ENCODE data around the gene FASN. TPM values are rescaled to one million over a fixed set of nuclear protein-coding genes. Genes with fewer than 3 reads are reported as not detected.

The FASN gene
- total RNA-seq, result 49.5 and 52.8 TPM in 2 replicates

DNA sequence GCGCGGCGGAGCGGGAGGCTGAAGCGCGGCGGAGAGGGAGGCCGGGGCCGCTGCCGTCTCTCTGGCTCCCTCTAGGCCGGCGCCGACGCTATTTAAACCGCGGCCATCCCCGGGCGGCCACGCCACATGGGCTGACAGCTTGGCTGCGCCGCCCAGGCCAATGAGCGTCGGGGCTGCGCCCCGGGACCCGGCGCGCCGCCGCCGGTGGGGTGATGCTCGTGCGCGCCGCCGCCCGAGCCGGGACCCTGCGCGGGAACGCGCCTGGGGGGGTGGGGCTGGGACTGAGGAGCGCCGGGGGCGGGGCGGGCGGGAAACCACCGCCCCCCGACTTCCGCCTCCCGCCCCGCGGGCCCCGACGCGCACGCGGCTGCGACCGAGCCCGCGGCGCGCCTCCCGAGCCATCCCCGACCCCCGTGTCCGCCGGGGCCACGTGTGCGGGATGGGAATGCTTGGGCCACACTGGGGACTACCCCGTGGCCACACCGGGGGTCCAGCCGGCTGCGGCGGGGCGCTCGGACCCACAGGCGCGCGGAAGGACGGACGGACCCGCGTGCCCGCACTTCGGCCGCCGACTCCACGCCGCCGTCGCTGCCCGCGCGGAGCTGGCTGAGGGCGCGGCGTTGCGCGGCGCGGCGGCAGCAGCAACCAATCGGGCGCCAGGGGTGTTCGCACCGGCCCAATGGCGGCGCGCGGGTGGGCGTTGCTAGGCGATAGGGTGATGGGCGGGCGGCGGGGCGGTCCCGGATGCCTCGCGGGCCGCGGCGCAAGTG is at the start of gene FASN:
Gene FASN (minus strand): TSS at position 68 of the 770 bp plus-strand sequence. CDS start 1,791 bp downstream, outside the sequence.

DNA sequence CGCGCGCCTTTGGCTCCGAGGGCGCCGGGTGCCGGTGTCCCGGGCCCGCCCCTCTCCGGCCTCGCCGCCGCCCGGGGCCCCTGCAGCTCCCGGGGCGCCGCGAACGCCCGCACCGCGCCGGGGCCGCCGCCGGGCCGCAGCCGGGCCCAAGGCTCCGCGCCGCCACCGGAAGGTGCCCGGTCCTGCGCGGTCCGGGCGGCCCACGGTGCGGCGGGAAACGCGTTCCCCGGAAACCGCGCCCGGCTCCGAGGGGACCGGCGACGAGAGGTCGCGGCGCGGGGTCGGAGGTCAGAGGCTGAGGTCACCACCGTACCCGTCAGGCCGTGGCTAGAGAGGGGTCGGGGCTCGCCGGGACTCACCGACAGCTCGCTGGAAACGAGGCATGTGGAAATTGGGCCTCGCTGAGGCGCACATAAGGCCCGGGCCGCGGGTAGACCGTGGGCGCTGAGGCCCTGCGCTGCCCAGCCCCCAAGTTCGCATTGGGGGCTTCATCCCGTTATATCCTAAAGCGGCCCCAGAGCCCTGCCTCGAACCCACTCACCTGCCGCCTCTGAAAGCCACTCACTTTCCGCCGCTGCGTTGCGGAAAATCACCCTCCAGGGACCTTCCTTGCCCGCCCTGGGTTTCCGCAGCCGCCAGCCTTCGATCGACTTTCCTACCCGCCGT is 32.3 kb downstream of the FASN start, which contains the start of gene DUS1L:
Gene DUS1L (minus strand): TSS at position 167 of the 666 bp plus-strand sequence. CDS start 745 bp downstream, outside the sequence.

GRCh38 chr17:82051776-82052637 is 46.0 kb downstream of the FASN start, which contains the start of the genes GPS1 and RFNG:
Gene GPS1 (plus strand): TSS chr17:82051898. CDS start chr17:82051932, 34 bp downstream.
Gene RFNG (minus strand): TSS chr17:82051811. CDS start chr17:82051766, 45 bp downstream.

DNA sequence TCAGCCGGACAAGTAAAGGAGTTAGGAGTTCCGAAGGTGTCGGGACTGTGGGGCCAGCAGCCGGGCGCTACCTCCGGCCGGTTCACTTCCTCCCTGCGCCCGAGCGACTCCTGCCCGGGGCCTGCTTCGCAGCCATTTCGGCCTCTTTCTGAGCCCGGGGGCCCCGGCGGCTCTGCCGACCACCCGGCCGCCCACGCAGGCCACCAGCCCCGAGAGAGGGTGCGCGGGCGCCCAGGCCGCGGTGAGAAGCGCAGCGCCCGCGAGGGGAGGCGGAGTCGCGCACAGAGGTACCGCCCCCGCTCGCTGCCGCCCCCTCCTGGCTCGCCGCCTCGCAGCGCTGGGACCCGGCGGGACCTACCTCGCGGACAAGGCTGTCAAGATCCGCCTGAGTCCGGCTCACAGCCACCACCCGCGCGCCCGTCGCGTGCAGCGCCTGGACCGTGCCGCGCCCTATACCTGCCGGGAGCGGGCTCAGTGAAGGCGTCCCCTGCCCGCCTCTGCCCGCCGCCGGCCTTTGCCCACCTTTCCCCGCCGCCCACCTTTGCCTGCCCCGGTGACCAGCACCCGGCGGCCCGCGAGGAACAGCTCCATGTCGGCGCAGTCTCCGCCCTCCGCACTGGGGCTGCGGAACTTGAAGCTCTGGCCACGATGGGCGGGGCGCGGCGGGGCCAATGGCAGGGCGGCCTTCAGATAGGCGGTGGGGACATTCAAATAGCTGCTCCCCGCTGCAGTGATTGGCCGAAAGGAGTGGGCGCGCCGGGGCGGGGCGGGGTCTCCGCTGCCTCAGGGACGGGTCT is 60.7 kb downstream of the FASN start, which contains the start of gene DCXR:
Gene DCXR (minus strand): TSS at position 606 of the 797 bp plus-strand sequence. CDS start 15 bp downstream, at position 591.

DNA sequence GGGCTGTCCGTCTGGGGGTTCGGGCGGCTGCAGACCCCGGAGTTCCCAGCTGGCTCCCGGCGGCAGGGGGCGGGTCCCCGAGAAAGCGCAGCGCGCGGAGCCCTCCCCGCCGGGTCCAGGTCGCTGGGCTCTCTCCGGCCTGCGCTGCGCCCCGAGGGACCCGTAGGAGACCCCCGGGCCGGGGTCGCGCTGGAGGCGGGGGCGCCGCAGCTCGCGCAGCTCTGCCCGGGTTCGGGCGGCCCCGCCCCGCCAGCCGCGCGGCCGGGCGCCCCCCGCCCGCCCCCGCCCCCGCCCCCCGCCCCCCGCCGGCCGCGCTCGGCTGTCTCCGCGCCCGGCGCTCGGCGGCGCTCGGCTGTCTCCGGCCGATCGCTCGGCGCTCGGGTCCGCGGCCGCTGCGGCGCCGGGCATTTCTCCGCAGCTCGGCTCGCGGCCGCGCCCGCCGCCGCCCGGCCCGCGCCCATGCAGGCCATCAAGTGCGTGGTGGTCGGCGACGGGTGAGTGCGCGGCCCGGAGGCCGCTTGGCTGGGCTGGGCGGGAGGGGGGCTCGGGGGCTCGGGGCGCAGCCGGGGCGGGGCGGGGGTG is 66.6 kb downstream of the FASN start, which contains the start of gene RAC3:
Gene RAC3 (plus strand): TSS at position 376 of the 582 bp plus-strand sequence. CDS start 84 bp downstream, at position 460.

Other genes with a start within 250 kb of the FASN start
- gene P4HB, start 237.7 kb downstream of the FASN start, total RNA-seq, result 710 and 947 TPM in 2 replicates
- 103 and 167 TPM in 2 replicates for gene ARHGDIA, start 226.9 kb downstream of the FASN start, total RNA-seq
- gene ALYREF, start 206.7 kb downstream of the FASN start, total RNA-seq, result 171 and 230 TPM in 2 replicates
- gene ANAPC11, start 206.5 kb downstream of the FASN start, total RNA-seq, result 187 and 197 TPM in 2 replicates
- gene NPB, start 196.0 kb downstream of the FASN start, total RNA-seq, result 0.27 and 0.28 TPM in 2 replicates
- gene PCYT2, start 186.8 kb downstream of the FASN start, total RNA-seq, result 19.9 and 25.6 TPM in 2 replicates
- gene SIRT7, start 180.1 kb downstream of the FASN start, total RNA-seq, result 15.0 and 18.5 TPM in 2 replicates
- 14.0 and 18.6 TPM in 2 replicates for gene MAFG, start 170.5 kb downstream of the FASN start, total RNA-seq
- gene PYCR1, start 160.9 kb downstream of the FASN start, total RNA-seq, result 89.6 and 118 TPM in 2 replicates
- gene MYADML2, start 151.0 kb downstream of the FASN start, total RNA-seq, result not detected in 2 replicates
- under 0.01 TPM in 1 of 2 replicates, not detected in the other for gene NOTUM, start 137.0 kb downstream of the FASN start, total RNA-seq
- gene ASPSCR1, start 120.6 kb downstream of the FASN start, total RNA-seq, result 21.8 and 22.2 TPM in 2 replicates
- gene CENPX, start 75.4 kb downstream of the FASN start, total RNA-seq, result 22.3 and 48.6 TPM in 2 replicates
- 15.3 and 21.4 TPM in 2 replicates for gene LRRC45, start 74.9 kb downstream of the FASN start, total RNA-seq
- gene RAC3, start 66.6 kb downstream of the FASN start, total RNA-seq, result 21.1 and 32.0 TPM in 2 replicates
- 29.9 and 42.8 TPM in 2 replicates for gene DCXR, start 60.5 kb downstream of the FASN start, total RNA-seq
- 18.1 and 28.5 TPM in 2 replicates for gene RFNG, start 46.4 kb downstream of the FASN start, total RNA-seq
- gene GPS1, start 46.3 kb downstream of the FASN start, total RNA-seq, result 105 and 107 TPM in 2 replicates
- 58.5 and 69.6 TPM in 2 replicates for gene DUS1L, start 32.4 kb downstream of the FASN start, total RNA-seq
- 8.0 and 16.7 TPM in 2 replicates for gene CCDC57, start 114.6 kb upstream of the FASN start, total RNA-seq
- 97.3 and 281 TPM in 2 replicates for gene SLC16A3, start 130.8 kb upstream of the FASN start, total RNA-seq
- 52.3 and 66.3 TPM in 2 replicates for gene CSNK1D, start 175.5 kb upstream of the FASN start, total RNA-seq
- not detected in 2 replicates for gene CD7, start 219.4 kb upstream of the FASN start, total RNA-seq
- gene SECTM1, start 235.5 kb upstream of the FASN start, total RNA-seq, result 0.36 and 1.8 TPM in 2 replicates